HEK293 (cell line): ENCODE measurements around the gene LMOD3.

ENCODE experiments used
- BCL11B ChIP-seq: fragments of 450-650 bp; formaldehyde crosslinking; IDR thresholded peaks from 2 replicates; pipeline ENCODE4 v1.5.1; 2016; ENCODE audit warnings: low read depth, missing biosample characterization, missing genetic modification characterization
- FEZF1 ChIP-seq: fragments of 450-650 bp; formaldehyde crosslinking; IDR thresholded peaks from 2 replicates; pipeline ENCODE4 v1.5.1; 2016; ENCODE audit warnings: missing biosample characterization, missing genetic modification characterization
- ZBTB17 ChIP-seq: fragments of 450-650 bp; formaldehyde crosslinking; IDR thresholded peaks from 2 replicates; pipeline ENCODE4 v1.5.1; 2016; ENCODE audit warnings: missing biosample characterization, missing genetic modification characterization
- ZNF202 ChIP-seq: fragments of 450-650 bp; formaldehyde crosslinking; IDR thresholded peaks from 2 replicates; pipeline ENCODE4 v1.5.1; 2016; ENCODE audit warnings: missing biosample characterization, missing genetic modification characterization, borderline replicate concordance
- ZNF24 ChIP-seq: fragments of 450-650 bp; formaldehyde crosslinking; IDR thresholded peaks from 2 replicates; pipeline ENCODE4 v1.5.1; 2016; ENCODE audit warnings: missing biosample characterization, missing genetic modification characterization
- ZNF311 ChIP-seq: fragments of 450-650 bp; formaldehyde crosslinking; IDR thresholded peaks from 2 replicates; pipeline ENCODE4 v1.5.1; 2017; ENCODE audit warnings: missing biosample characterization, missing genetic modification characterization, borderline replicate concordance
- ZNF423 ChIP-seq: fragments of 450-650 bp; formaldehyde crosslinking; IDR thresholded peaks from 2 replicates; pipeline ENCODE4 v1.5.1; 2016; ENCODE audit warnings: missing biosample characterization, missing genetic modification characterization
- ZNF624 ChIP-seq: fragments of 450-650 bp; formaldehyde crosslinking; IDR thresholded peaks from 2 replicates; pipeline ENCODE4 v1.5.1; 2017; ENCODE audit warnings: missing biosample characterization, missing genetic modification characterization
- TF ChIP-seq, protein P1 (sequence below): fragments of 450-650 bp; formaldehyde crosslinking; IDR thresholded peaks from 2 replicates; pipeline ENCODE4 v1.5.1; 2016; ENCODE audit warnings: missing biosample characterization, missing genetic modification characterization, low read depth
- TF ChIP-seq, protein P2 (sequence below): fragments of 450-650 bp; formaldehyde crosslinking; IDR thresholded peaks from 2 replicates; pipeline ENCODE4 v1.5.1; 2016; ENCODE audit warnings: missing biosample characterization, missing genetic modification characterization
- TF ChIP-seq, protein P3 (sequence below): fragments of 450-650 bp; formaldehyde crosslinking; IDR thresholded peaks from 2 replicates; pipeline ENCODE4 v1.5.1; 2016; ENCODE audit warnings: missing biosample characterization, missing genetic modification characterization
- TF ChIP-seq, protein P4 (sequence below): fragments of 450-650 bp; formaldehyde crosslinking; IDR thresholded peaks from 2 replicates; pipeline ENCODE4 v1.5.1; 2016; ENCODE audit warnings: missing biosample characterization, missing genetic modification characterization
- TF ChIP-seq, protein P5 (sequence below): fragments of 450-650 bp; formaldehyde crosslinking; IDR thresholded peaks from 2 replicates; pipeline ENCODE4 v1.5.1; 2016; ENCODE audit warnings: missing biosample characterization, missing genetic modification characterization

DNA sequence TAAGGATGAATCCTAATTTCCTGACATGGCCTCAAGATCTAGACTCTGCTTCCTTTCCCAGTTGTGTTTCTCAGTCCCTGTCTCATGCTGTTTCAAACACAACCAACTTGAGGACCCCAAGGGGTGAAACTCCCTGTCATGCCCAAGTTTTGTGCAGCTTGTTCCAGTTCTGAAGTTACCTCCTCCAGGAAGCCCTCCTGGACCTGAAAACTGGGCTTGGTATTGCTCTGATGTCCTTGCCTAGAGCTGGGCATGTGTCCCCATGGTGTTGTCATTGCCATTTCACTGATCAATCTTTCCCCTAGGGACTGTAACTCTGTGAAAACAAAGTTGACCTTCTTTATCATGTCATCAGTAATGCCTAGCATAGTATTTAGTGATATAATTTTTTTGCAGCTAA, 6.1 kb upstream of the LMOD3 start:
- TF ChIP-seq, protein P1, sequence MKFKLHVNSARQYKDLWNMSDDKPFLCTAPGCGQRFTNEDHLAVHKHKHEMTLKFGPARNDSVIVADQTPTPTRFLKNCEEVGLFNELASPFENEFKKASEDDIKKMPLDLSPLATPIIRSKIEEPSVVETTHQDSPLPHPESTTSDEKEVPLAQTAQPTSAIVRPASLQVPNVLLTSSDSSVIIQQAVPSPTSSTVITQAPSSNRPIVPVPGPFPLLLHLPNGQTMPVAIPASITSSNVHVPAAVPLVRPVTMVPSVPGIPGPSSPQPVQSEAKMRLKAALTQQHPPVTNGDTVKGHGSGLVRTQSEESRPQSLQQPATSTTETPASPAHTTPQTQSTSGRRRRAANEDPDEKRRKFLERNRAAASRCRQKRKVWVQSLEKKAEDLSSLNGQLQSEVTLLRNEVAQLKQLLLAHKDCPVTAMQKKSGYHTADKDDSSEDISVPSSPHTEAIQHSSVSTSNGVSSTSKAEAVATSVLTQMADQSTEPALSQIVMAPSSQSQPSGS (tag by site-specific recombination): no peak
- TF ChIP-seq FEZF1 (tag by site-specific recombination): no peak
- no peak for TF ChIP-seq ZNF202 (tag by site-specific recombination)
- no peak for TF ChIP-seq ZNF423
- TF ChIP-seq, protein P2, sequence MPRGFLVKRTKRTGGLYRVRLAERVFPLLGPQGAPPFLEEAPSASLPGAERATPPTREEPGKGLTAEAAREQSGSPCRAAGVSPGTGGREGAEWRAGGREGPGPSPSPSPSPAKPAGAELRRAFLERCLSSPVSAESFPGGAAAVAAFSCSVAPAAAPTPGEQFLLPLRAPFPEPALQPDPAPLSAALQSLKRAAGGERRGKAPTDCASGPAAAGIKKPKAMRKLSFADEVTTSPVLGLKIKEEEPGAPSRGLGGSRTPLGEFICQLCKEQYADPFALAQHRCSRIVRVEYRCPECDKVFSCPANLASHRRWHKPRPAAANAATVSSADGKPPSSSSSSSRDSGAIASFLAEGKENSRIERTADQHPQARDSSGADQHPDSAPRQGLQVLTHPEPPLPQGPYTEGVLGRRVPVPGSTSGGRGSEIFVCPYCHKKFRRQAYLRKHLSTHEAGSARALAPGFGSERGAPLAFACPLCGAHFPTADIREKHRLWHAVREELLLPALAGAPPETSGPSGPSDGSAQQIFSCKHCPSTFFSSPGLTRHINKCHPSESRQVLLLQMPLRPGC: no peak
- no peak for TF ChIP-seq ZNF311
- TF ChIP-seq BCL11B: no peak
- TF ChIP-seq, protein P3, sequence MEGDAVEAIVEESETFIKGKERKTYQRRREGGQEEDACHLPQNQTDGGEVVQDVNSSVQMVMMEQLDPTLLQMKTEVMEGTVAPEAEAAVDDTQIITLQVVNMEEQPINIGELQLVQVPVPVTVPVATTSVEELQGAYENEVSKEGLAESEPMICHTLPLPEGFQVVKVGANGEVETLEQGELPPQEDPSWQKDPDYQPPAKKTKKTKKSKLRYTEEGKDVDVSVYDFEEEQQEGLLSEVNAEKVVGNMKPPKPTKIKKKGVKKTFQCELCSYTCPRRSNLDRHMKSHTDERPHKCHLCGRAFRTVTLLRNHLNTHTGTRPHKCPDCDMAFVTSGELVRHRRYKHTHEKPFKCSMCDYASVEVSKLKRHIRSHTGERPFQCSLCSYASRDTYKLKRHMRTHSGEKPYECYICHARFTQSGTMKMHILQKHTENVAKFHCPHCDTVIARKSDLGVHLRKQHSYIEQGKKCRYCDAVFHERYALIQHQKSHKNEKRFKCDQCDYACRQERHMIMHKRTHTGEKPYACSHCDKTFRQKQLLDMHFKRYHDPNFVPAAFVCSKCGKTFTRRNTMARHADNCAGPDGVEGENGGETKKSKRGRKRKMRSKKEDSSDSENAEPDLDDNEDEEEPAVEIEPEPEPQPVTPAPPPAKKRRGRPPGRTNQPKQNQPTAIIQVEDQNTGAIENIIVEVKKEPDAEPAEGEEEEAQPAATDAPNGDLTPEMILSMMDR (tag by site-specific recombination): no peak
- TF ChIP-seq, protein P4, sequence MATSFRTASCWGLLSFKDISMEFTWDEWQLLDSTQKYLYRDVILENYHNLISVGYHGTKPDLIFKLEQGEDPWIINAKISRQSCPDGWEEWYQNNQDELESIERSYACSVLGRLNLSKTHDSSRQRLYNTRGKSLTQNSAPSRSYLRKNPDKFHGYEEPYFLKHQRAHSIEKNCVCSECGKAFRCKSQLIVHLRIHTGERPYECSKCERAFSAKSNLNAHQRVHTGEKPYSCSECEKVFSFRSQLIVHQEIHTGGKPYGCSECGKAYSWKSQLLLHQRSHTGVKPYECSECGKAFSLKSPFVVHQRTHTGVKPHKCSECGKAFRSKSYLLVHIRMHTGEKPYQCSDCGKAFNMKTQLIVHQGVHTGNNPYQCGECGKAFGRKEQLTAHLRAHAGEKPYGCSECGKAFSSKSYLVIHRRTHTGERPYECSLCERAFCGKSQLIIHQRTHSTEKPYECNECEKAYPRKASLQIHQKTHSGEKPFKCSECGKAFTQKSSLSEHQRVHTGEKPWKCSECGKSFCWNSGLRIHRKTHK (tag by site-specific recombination): no peak
- no peak for TF ChIP-seq ZBTB17 (tag by site-specific recombination)
- TF ChIP-seq ZNF624: no peak
- TF ChIP-seq, protein P5, sequence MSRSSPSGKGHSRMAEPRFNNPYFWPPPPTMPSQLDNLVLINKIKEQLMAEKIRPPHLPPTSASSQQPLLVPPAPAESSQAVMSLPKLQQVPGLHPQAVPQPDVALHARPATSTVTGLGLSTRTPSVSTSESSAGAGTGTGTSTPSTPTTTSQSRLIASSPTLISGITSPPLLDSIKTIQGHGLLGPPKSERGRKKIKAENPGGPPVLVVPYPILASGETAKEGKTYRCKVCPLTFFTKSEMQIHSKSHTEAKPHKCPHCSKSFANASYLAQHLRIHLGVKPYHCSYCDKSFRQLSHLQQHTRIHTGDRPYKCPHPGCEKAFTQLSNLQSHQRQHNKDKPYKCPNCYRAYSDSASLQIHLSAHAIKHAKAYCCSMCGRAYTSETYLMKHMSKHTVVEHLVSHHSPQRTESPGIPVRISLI (tag by site-specific recombination): no peak
- TF ChIP-seq ZNF24: no peak
